Hypothalamus (tissue), 51 donors: ENCODE data around the gene NYAP2.

ENCODE experiments used
- DNase-seq, 51 donors: peaks; one replicate each; lab custom pipeline; 2025; lab: John Stamatoyannopoulos, UW

Gene NYAP2

GRCh38 chr2:225399504-225399903, at the start of gene NYAP2:
Gene NYAP2, plus strand, starts transcription at chr2:225399710. Its CDS starts 9,171 bp downstream, at chr2:225408881.
- DNase-seq = peak in 10 of 51 donors; percentile 1 to 36 (median 8)

GRCh38 chr2:225353579-225354085, 45.9 kb upstream of the NYAP2 start:
- DNase-seq = no peak

GRCh38 chr2:225354281-225354774, 45.2 kb upstream of the NYAP2 start:
- no peak for DNase-seq

DNA sequence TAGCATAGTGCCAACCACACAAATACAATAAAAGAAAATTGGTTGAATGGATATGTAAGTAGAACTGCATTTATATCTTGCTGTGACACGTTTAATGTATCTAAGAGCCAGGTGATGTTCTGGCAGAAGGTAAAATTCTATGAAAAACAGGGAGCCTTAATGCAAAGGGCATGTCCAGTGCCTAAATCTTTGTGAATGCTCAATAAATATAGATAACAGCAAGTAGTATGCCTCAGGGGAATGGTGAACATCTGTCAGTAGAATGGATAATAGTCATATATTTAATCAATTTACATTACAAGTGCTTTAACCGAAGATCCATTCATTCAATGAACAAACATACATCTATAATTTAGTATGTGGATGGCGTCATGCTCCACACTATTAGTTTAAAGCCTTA, 43.7 kb upstream of the NYAP2 start:
- DNase-seq = no peak

DNA sequence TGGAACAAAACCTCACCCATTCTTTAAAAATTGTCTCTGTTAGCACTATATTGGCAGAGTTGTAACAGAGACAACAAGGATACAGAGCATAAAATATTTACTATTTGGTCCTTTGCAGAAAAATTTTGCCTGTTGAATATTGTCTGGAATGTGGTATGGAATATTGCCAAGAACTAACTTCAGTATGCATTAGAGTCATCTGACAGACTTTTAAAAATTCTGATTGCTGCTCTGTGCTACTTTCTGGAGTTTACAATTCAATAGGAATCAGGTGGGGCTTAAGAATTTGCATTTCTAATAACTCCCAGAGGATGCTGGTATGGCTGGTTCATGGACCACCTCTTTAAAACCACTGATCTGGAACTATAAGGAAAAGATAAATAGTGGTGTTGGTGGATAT, 32.8 kb upstream of the NYAP2 start:
- DNase-seq = no peak

DNA sequence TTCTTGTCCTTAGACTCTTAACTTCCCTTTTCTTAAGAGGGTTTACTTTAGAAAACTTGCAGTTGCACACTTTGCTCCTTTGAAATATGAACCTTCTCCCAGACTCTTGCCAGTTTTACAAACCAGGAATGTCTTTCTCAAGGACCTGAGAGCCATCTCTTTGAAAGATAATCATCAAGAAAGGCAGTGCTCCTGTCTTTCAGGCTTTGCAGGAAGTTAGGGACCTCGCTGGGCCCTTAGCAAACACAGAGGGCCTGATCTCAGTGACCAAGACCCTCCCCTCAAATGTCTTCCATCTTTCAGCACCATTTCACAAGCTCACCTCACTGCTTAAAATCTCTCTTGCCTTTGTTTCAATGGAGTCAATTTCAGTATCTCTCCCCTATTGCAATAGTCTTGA, 32.0 kb upstream of the NYAP2 start:
- no peak for DNase-seq

- DNase-seq = no peak
Observed at GRCh38 chr2:225378984-225379383, 20.5 kb upstream of the NYAP2 start.

DNA sequence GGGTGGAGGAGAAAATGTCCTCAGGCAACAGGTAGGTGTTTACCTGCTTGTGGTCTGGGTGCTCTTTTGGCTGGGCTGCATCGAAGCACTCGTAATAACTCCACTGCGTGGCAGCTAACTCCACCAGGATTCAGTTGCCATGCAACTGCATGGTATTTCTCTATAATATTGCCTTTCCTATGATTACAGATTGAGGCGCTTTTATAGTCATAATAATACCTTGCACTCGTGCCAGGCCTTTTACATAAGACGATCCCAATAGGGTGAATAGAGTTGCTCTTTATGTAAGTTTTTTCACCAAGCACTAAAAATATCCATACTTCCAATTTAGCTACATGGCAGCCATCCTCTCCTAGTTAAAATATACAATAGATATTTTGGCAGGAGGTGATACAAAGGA, 19.7 kb upstream of the NYAP2 start:
- DNase-seq = peak in 2 of 51 donors; percentile 2 to 49

GRCh38 chr2:225381609-225382008, 17.9 kb upstream of the NYAP2 start:
- DNase-seq = no peak

- DNase-seq = no peak
Observed at GRCh38 chr2:225398372-225398771, 1.1 kb upstream of the NYAP2 start.

- peak in 20 of 51 donors; percentile 2 to 67 (median 12) for DNase-seq
Observed at GRCh38 chr2:225400060-225400511, 576 bp downstream of the NYAP2 start.

GRCh38 chr2:225400546-225401400, 1.3 kb downstream of the NYAP2 start:
- no peak for DNase-seq

DNA sequence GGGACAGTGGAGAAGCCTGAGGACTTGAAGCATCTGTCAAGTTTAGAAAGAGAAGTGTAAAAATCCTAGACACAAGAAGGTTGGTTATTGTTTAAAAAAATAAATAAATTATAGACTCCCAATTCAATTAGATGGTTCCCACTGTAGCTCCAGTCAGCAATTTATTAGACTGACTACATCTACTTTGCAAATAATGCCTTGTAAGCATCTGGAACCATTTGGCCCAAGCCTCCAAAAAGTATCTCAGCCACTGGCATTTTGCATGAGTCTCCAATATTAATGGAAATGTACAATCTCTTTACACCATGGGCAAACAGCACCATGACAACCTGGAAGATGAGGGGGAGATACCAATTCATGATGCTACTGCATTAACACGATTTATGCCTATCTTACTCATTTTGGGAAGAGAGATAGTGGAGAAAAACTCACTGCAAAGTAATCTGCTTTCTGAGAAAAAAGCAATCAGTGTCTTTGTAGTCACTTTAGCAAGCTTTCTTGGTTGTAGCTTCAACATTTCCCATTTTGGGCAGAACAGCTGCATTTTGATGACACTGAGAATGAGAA, 2.8 kb downstream of the NYAP2 start:
- DNase-seq = peak in 1 of 51 donors; percentile 26

DNA sequence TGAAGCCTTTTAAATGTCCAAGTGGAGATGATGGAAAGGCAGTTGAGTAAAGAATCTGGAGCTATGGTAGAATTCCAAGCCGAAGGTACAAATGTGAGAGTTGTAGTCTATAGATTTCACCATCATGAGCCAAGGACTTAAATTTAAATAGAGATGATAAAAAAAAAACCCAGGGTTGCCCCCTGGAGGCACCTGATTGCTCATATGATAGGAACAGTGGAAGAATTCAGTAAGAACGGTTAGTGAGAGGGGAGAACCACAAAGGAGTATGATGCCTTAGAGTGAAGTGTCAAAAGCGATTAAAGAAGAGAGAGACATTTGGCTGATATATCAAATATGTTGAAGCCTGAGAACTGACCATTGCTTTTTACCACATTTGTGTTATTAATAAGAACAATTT, 11.9 kb downstream of the NYAP2 start:
- no peak for DNase-seq

DNA sequence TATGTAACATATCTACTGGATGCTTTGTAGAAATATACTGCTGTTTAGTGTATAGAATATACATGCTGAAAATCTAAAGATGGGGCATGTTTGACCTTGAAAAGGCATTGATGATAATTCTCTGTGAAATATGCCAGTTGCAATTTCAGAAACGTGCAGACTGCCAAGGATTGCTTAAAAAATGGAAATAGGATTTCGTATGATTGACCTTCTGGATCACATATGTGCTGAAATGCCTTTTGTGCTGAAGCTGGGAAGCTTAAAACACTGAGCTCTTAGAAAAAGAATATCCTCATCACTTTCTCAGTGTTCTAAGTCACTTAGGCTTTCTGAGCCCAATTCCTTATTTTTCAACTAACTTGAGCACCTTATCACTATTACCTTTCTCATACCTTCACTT, 14.3 kb downstream of the NYAP2 start:
- no peak for DNase-seq

DNA sequence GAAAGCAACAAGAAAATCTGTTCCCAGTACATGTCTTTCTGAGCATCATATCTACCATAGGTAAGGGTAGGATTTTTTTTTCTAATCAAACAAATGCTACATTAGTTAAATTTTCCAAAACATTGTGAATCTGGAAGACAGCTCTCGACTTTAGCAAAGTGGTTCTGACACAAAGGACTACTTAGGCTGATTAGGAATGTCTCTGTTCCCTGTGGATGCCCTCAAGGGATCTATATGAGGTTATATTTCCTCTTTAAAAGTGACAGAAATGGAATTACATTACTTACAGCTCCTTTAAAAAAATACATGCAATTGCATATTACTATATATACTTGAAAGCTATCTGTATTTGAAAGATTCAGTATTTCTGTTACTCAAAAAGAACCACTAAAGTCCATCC, 15.4 kb downstream of the NYAP2 start:
- DNase-seq = no peak

GRCh38 chr2:225415341-225415740, 15.8 kb downstream of the NYAP2 start:
- DNase-seq = no peak

GRCh38 chr2:225415792-225416191, 16.3 kb downstream of the NYAP2 start:
- no peak for DNase-seq

GRCh38 chr2:225416616-225417367, 17.3 kb downstream of the NYAP2 start:
- DNase-seq = no peak

DNA sequence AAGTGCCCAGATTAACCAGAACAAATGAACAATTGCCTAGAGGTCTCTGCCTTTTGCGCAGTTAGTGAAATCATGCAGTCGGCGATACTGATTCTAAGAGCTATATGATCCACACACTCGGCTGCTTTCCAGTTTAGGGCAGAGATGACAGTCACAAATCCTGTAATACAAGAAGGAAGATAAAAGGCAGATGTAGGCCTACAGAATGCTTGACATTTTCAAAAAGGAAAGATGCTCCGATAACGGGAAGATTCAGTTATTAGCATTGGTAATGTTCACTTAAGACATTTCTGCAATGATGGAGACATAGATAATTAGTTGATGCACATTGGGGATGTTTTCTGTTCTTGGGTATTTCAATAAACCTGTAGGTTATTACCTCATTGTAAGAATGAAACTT, 19.5 kb downstream of the NYAP2 start:
- no peak for DNase-seq

DNA sequence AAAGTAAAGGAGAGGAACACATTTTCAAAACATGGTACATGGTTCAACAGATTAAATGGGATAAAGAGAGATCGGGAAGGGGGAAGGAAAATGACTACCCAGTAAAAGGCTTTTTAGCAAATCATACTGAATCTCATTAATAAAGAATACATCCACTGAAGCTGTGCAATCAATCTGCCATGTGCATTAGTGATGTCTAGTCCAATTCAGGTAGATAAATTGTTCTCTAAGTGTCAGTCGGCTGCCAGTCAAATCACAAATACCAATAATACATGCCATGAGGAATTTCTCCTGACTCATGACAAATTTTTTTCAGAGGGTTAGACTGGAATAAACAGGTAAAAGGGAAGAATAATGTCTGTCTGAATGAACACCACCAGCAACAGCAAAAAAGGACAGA, 22.6 kb downstream of the NYAP2 start:
- no peak for DNase-seq
